Measurements from ENCODE around the gene PTCD3.

Gene PTCD3

DNA sequence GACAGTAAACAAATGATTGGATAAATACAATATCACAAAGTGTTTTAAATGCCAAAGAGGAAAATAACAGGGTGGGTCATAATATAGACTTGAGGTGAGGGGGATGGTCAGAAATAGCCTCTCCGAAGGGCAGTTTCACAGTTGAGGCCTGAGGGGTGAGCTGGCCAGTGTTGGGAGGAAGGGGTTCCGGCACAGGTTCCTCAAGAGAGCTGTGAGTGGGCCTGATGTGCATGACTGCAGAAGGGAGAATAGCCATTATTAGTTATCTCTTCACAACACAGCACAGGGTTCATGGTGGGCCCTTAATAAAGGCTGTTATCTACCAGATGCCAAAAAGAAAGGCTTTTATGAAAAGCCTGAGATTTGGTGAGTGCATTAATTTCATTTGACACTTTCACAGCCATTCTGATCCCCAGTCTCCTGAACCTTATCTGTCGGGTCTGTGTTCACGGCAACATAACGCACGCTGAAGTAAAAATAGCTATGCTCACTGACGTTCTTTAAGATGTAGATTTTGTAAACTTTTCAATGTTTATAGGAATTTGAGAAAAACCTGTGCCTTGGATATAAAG is 39.9 kb upstream of the PTCD3 start (continued):
- TF ChIP-seq ZNF624 (tag by site-specific recombination; IDR thresholded peaks at IDR 0.05) (no peak), BCL6B (tag by site-specific recombination; IDR thresholded peaks at IDR 0.05) (no peak), ZNF670 (tag by site-specific recombination; IDR thresholded peaks at IDR 0.05; ENCODE audit: low read depth) (no peak), KLF10 (tag by site-specific recombination; IDR thresholded peaks at IDR 0.05) (no peak), ZNF114 (tag by site-specific recombination; IDR thresholded peaks at IDR 0.05) (no peak)

GRCh38 chr2:86066915-86067314 is 39.1 kb upstream of the PTCD3 start:
- ChIA-PET CTCF (interaction anchor here (0.9 to 1.1 kb wide), 3 partner anchors 13 to 338 kb away, joined by 3 to 5 read pairs (median 3); no protein-coding TSS in a partner anchor), POLR2A (no interaction called here)
- no peaks in the 10 kb centered on the region for H3K9me3 ChIP-seq (ENCODE audit: control insufficient read depth, insufficient read depth, low read depth, low read length)
- H3K4me3 ChIP-seq (ENCODE audit: low read depth, low read length): no peak overlapping the region
- no peaks in the 10 kb centered on the region for H3K4me1 ChIP-seq (ENCODE audit: control insufficient read depth, insufficient read depth, low read length)
- no peak for TF ChIP-seq ZNF670 (tag by site-specific recombination; IDR thresholded peaks at IDR 0.05; ENCODE audit: low read depth)
- no peak for TF ChIP-seq ZNF366 (tag by site-specific recombination; conservative IDR thresholded peaks at IDR 0.05)
- TF ChIP-seq, protein P1, sequence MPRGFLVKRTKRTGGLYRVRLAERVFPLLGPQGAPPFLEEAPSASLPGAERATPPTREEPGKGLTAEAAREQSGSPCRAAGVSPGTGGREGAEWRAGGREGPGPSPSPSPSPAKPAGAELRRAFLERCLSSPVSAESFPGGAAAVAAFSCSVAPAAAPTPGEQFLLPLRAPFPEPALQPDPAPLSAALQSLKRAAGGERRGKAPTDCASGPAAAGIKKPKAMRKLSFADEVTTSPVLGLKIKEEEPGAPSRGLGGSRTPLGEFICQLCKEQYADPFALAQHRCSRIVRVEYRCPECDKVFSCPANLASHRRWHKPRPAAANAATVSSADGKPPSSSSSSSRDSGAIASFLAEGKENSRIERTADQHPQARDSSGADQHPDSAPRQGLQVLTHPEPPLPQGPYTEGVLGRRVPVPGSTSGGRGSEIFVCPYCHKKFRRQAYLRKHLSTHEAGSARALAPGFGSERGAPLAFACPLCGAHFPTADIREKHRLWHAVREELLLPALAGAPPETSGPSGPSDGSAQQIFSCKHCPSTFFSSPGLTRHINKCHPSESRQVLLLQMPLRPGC (tag by site-specific recombination; IDR thresholded peaks at IDR 0.05): no peak
- no peak for TF ChIP-seq KLF9 (tag by site-specific recombination; IDR thresholded peaks at IDR 0.05; ENCODE audit: low read depth)
- no peak for TF ChIP-seq ZNF654 (tag by site-specific recombination; IDR thresholded peaks at IDR 0.05; ENCODE audit: low read depth)
- no peak for TF ChIP-seq SCRT2 (tag by site-specific recombination; IDR thresholded peaks at IDR 0.05)
- TF ChIP-seq ZNF112 (tag by site-specific recombination; IDR thresholded peaks at IDR 0.05): no peak
- no peak for TF ChIP-seq ZNF518A (tag by site-specific recombination; conservative IDR thresholded peaks at IDR 0.05; ENCODE audit: low read depth)
- TF ChIP-seq ZNF24 (tag by site-specific recombination; IDR thresholded peaks at IDR 0.05): no peak
- TF ChIP-seq ZNF174 (tag by site-specific recombination; IDR thresholded peaks at IDR 0.05): no peak
- H3K27ac ChIP-seq (ENCODE audit: extremely low read depth, low read depth, low read length): no peak overlapping the region
- H3K36me3 ChIP-seq (ENCODE audit: control insufficient read depth in 2 of 2, insufficient read depth in 1 of 2, low read length in 2 of 2): peaks cover 49 to 92% of the 10 kb centered on the region in 2 experiments

- Histone ChIP-seq H3K9me3 (ENCODE audit: control insufficient read depth, insufficient read depth, low read depth, low read length) (no peaks in the 10 kb centered on the region), H3K36me3 (ENCODE audit: control insufficient read depth in 2 of 2, insufficient read depth in 1 of 2, low read length in 2 of 2) (peaks cover 39 to 96% of the 10 kb centered on the region in 2 experiments), H3K4me1 (ENCODE audit: control insufficient read depth, insufficient read depth, low read length) (no peaks in the 10 kb centered on the region), H3K4me3 (ENCODE audit: low read depth, low read length) (no peak overlapping the region), H3K27ac (ENCODE audit: extremely low read depth, low read depth, low read length) (no peak overlapping the region)
- POLR2A ChIA-PET: no interaction called here
- CTCF ChIA-PET: interaction anchor here (0.9 to 1.5 kb wide), 5 partner anchors 10 to 339 kb away, joined by 3 to 7 read pairs (median 3); no protein-coding TSS in a partner anchor
- no peak for TF ChIP-seq ZNF114 (tag by site-specific recombination; IDR thresholded peaks at IDR 0.05)
- no peak for TF ChIP-seq MZF1 (tag by site-specific recombination; IDR thresholded peaks at IDR 0.05; ENCODE audit: borderline replicate concordance)
Measured at GRCh38 chr2:86068136-86068588, 37.9 kb upstream of the PTCD3 start.

Measured in HEK293 (cell line).